ENCODE measurements around the gene TMEM222.

TMEM222 gene

GRCh38 chr1:27372808-27373690, 51.1 kb downstream of the TMEM222 start:
- no peak for DNase-seq

GRCh38 chr1:27374362-27375086, 52.6 kb downstream of the TMEM222 start, which contains the start of gene FCN3:
Gene FCN3, minus strand, starts transcription at chr1:27374824. Its CDS starts 6 bp downstream, at chr1:27374818.
- Histone ChIP-seq H2AFZ (ENCODE audit: low read depth, low read length) (no peak within 1 kb of the TSS), H3K4me1 (ENCODE audit: insufficient read depth, low read length) (no peaks in the 10 kb centered on the region), H3K9ac (ENCODE audit: low read depth, low read length) (no peak within 1 kb of the TSS), H3K27ac (ENCODE audit: low read length) (no peak within 1 kb of the TSS), H3K36me3 (ENCODE audit: insufficient read depth, low read length) (no peaks in the 10 kb centered on the region), H3K4me3 (ENCODE audit: low read depth in 1 of 2, low read length in 2 of 2) (no peak within 1 kb of the TSS), H3K79me2 (ENCODE audit: insufficient read depth, low read length) (no peaks in the 10 kb centered on the region), H3K9me3 (ENCODE audit: insufficient read depth, low read length, severe bottlenecking) (no peaks in the 10 kb centered on the region), H3K4me2 (ENCODE audit: insufficient read depth, low read length) (no peak within 1 kb of the TSS), H3K27me3 (ENCODE audit: insufficient read depth, low read length, poor library complexity) (peaks cover 8% of the 10 kb centered on the region), H4K20me1 (ENCODE audit: insufficient read depth, low read length) (no peaks in the 10 kb centered on the region)
- DNase-seq (no peak), ATAC-seq (ENCODE audit: insufficient read depth, low read depth) (no peak)
- TF ChIP-seq CTCF (IDR thresholded peaks at IDR 0.05; ENCODE audit: borderline replicate concordance, extremely low read depth, low read length, poor library complexity, severe bottlenecking) = no peak

More at GRCh38 chr1:27372808-27373690, 51.1 kb downstream of the TMEM222 start:
- Histone ChIP-seq H2AFZ (ENCODE audit: low read depth, low read length) (no peak overlapping the region), H4K20me1 (ENCODE audit: insufficient read depth, low read length) (no peaks in the 10 kb centered on the region), H3K27ac (ENCODE audit: low read length) (no peak overlapping the region), H3K36me3 (ENCODE audit: insufficient read depth, low read length) (no peaks in the 10 kb centered on the region), H3K4me1 (ENCODE audit: insufficient read depth, low read length) (no peaks in the 10 kb centered on the region), H3K9ac (ENCODE audit: low read depth, low read length) (no peak overlapping the region), H3K4me3 (ENCODE audit: low read depth in 1 of 2, low read length in 2 of 2) (no peak overlapping the region), H3K9me3 (ENCODE audit: insufficient read depth, low read length, severe bottlenecking) (no peaks in the 10 kb centered on the region), H3K27me3 (ENCODE audit: insufficient read depth, low read length, poor library complexity) (peaks cover 11% of the 10 kb centered on the region), H3K79me2 (ENCODE audit: insufficient read depth, low read length) (no peaks in the 10 kb centered on the region), H3K4me2 (ENCODE audit: insufficient read depth, low read length) (no peak overlapping the region)
- TF ChIP-seq EZH2 (IDR thresholded peaks at IDR 0.05; ENCODE audit: borderline replicate concordance, low read depth, low read length, severe bottlenecking) (no peak), CTCF (IDR thresholded peaks at IDR 0.05; ENCODE audit: borderline replicate concordance, extremely low read depth, low read length, poor library complexity, severe bottlenecking) (peak; percentile 34)
- no peak for ATAC-seq (ENCODE audit: insufficient read depth, low read depth)

DNA sequence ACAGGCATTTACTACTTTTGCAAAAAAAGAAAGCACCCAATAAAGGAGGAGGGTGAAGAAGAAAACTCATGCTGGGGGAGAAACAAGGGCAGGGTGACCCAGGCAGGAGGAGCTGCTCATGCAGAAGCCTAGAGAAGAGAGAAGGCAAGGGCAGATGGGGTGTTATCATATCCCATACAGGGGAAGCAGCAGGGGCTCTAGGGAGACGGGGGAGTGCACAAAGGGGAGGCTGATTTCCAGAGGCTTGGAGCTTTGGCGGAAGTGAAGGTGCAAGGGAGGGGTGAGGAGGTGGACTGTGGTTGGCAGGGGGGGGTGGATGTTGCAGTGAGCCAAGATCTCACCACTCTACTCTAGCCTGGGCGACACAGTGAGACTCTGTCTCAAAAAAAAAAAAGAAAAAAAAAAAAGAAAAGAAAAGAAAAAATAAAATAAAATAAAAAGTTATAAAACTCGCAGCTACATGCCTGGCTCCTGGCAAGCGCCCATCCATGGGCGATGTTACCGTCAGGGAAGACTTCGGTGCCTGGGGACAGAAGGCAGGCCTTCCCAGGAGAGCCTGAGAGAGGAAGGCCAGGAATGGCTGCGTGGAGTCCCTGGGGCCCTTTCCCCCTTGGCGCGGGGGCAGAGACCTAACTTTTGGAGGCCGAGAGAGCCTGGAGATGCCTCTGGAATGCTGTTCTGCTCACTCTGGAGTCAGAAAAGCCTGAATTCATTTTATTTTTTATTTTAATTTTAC, 56.0 kb downstream of the TMEM222 start:
- TF ChIP-seq CTCF (IDR thresholded peaks at IDR 0.05; ENCODE audit: borderline replicate concordance, extremely low read depth, low read length, poor library complexity, severe bottlenecking) = no peak
- TF ChIP-seq EZH2 (IDR thresholded peaks at IDR 0.05; ENCODE audit: borderline replicate concordance, low read depth, low read length, severe bottlenecking) = no peak
- Histone ChIP-seq H3K9me3 (ENCODE audit: insufficient read depth, low read length, severe bottlenecking) (no peaks in the 10 kb centered on the region), H3K36me3 (ENCODE audit: insufficient read depth, low read length) (no peaks in the 10 kb centered on the region), H3K4me3 (ENCODE audit: low read depth in 1 of 2, low read length in 2 of 2) (no peak overlapping the region), H3K27ac (ENCODE audit: low read length) (no peak overlapping the region), H3K27me3 (ENCODE audit: insufficient read depth, low read length, poor library complexity) (no peaks in the 10 kb centered on the region), H3K79me2 (ENCODE audit: insufficient read depth, low read length) (no peaks in the 10 kb centered on the region), H3K9ac (ENCODE audit: low read depth, low read length) (no peak overlapping the region), H3K4me1 (ENCODE audit: insufficient read depth, low read length) (no peaks in the 10 kb centered on the region), H3K4me2 (ENCODE audit: insufficient read depth, low read length) (no peak overlapping the region), H2AFZ (ENCODE audit: low read depth, low read length) (no peak overlapping the region), H4K20me1 (ENCODE audit: insufficient read depth, low read length) (no peaks in the 10 kb centered on the region)
- DNase-seq = no peak
- ATAC-seq (ENCODE audit: insufficient read depth, low read depth) = no peak
